ENCODE results near the gene GCNT1. TPM values are rescaled to one million over a fixed set of nuclear protein-coding genes. Genes with fewer than 3 reads are reported as not detected.

The GCNT1 gene
- total and polyA plus RNA-seq, 2 donors from 2014 or later: 0.88 to 8.3 TPM

GRCh38 chr9:76553680-76554079 is 94.7 kb downstream of the GCNT1 start:
- H3K9ac ChIP-seq (ENCODE audit: low read length in 3 of 3): no peak overlapping the region
- no peak overlapping the region for H3K4me3 ChIP-seq (ENCODE audit: low read length in 3 of 3)
- H3K4me1 ChIP-seq (ENCODE audit: control insufficient read depth in 2 of 3, insufficient read depth in 2 of 3, low read depth in 1 of 3, low read length in 3 of 3): no peaks in the 10 kb centered on the region
- no peaks in the 10 kb centered on the region for H3K27me3 ChIP-seq (ENCODE audit: control insufficient read depth, insufficient read depth, low read length)
- no peak overlapping the region for H3K27ac ChIP-seq (ENCODE audit: low read depth in 2 of 2, low read length in 2 of 2)
- no peaks in the 10 kb centered on the region for H3K36me3 ChIP-seq (ENCODE audit: control insufficient read depth in 2 of 3, insufficient read depth in 3 of 3, low read length in 3 of 3)
- no peak for FAIRE-seq
- no peak for DNase-seq
- TF ChIP-seq CTCF (IDR thresholded peaks at IDR 0.05; ENCODE audit: borderline replicate concordance, extremely low read depth, insufficient read depth): no peak
- intact Hi-C loops (cut with DNase I): no loop called here
- no peaks in the 10 kb centered on the region for H3K9me3 ChIP-seq (ENCODE audit: control insufficient read depth in 2 of 3, insufficient read depth in 1 of 3, low read length in 3 of 3)

Other genes with a start within 250 kb of the GCNT1 start
- gene RFK, start 64.8 kb upstream of the GCNT1 start, total RNA-seq: 40.3 TPM
- gene RFK, start 64.8 kb upstream of the GCNT1 start, polyA plus RNA-seq (ENCODE audit: insufficient read depth, low read depth, low replicate concordance): 20.6 TPM

Data from kidney (tissue), 14 donors.